ENCODE results near the gene CSPG4.
A peak's percentile ranks its signal among the peaks of the same experiment; 100 is the strongest.
"Not testable (repeated sequence)": the region's sequence is repeated elsewhere in the genome, so short reads cannot be mapped to it uniquely, and the experiment has no call there.

CSPG4 gene

GRCh38 chr15:75712668-75713337, at the start of gene CSPG4:
CSPG4 (minus strand) TSS chr15:75712848; CDS start chr15:75712755, 93 bp downstream.
- H3K4me3 ChIP-seq (ENCODE audit: low read depth, low read length), result peak within 1 kb of the TSS; percentile 84
- DNase-seq (ENCODE audit: low read depth), result peak; percentile 36

- DNase-seq (ENCODE audit: low read depth); H3K4me3 ChIP-seq (ENCODE audit: low read depth, low read length): not testable (repeated sequence)
Observed at GRCh38 chr15:75762357-75762718, 49.7 kb upstream of the CSPG4 start.

GRCh38 chr15:75761446-75762356, 49.1 kb upstream of the CSPG4 start:
- no peak overlapping the region for H3K4me3 ChIP-seq (ENCODE audit: low read depth, low read length)

GRCh38 chr15:75760704-75761435, 48.2 kb upstream of the CSPG4 start:
- no peak for DNase-seq (ENCODE audit: low read depth)

More at GRCh38 chr15:75761446-75762356, 49.1 kb upstream of the CSPG4 start:
- no peak for DNase-seq (ENCODE audit: low read depth)

GRCh38 chr15:75760131-75760520, 47.5 kb upstream of the CSPG4 start:
- DNase-seq (ENCODE audit: low read depth), result not testable (repeated sequence)

More at GRCh38 chr15:75760704-75761435, 48.2 kb upstream of the CSPG4 start:
- H3K4me3 ChIP-seq (ENCODE audit: low read depth, low read length), result no peak overlapping the region

GRCh38 chr15:75759416-75760130, 46.9 kb upstream of the CSPG4 start:
- DNase-seq (ENCODE audit: low read depth), result no peak
- no peak overlapping the region for H3K4me3 ChIP-seq (ENCODE audit: low read depth, low read length)

More at GRCh38 chr15:75760131-75760520, 47.5 kb upstream of the CSPG4 start:
- not testable (repeated sequence) for H3K4me3 ChIP-seq (ENCODE audit: low read depth, low read length)

GRCh38 chr15:75758071-75758872, 45.6 kb upstream of the CSPG4 start:
- DNase-seq (ENCODE audit: low read depth), result peak; percentile 45
- peak overlapping the region; percentile 54 for H3K4me3 ChIP-seq (ENCODE audit: low read depth, low read length)

GRCh38 chr15:75754871-75755270, 42.2 kb upstream of the CSPG4 start:
- H3K4me3 ChIP-seq (ENCODE audit: low read depth, low read length); DNase-seq (ENCODE audit: low read depth): not testable (repeated sequence)

GRCh38 chr15:75753145-75753544, 40.5 kb upstream of the CSPG4 start:
- no peak for DNase-seq (ENCODE audit: low read depth)
- H3K4me3 ChIP-seq (ENCODE audit: low read depth, low read length), result no peak overlapping the region

GRCh38 chr15:75751891-75752290, 39.2 kb upstream of the CSPG4 start:
- no peak overlapping the region for H3K4me3 ChIP-seq (ENCODE audit: low read depth, low read length)
- no peak for DNase-seq (ENCODE audit: low read depth)

- DNase-seq (ENCODE audit: low read depth), result no peak
Observed at GRCh38 chr15:75751116-75751875, 38.6 kb upstream of the CSPG4 start.

GRCh38 chr15:75750261-75751050, 37.8 kb upstream of the CSPG4 start:
- no peak for DNase-seq (ENCODE audit: low read depth)

More at GRCh38 chr15:75751116-75751875, 38.6 kb upstream of the CSPG4 start:
- H3K4me3 ChIP-seq (ENCODE audit: low read depth, low read length), result no peak overlapping the region

GRCh38 chr15:75749820-75750219, 37.2 kb upstream of the CSPG4 start:
- no peak for DNase-seq (ENCODE audit: low read depth)

More at GRCh38 chr15:75750261-75751050, 37.8 kb upstream of the CSPG4 start:
- H3K4me3 ChIP-seq (ENCODE audit: low read depth, low read length), result no peak overlapping the region

GRCh38 chr15:75748882-75749281, 36.2 kb upstream of the CSPG4 start:
- H3K4me3 ChIP-seq (ENCODE audit: low read depth, low read length); DNase-seq (ENCODE audit: low read depth): not testable (repeated sequence)

More at GRCh38 chr15:75749820-75750219, 37.2 kb upstream of the CSPG4 start:
- H3K4me3 ChIP-seq (ENCODE audit: low read depth, low read length), result no peak overlapping the region

- DNase-seq (ENCODE audit: low read depth); H3K4me3 ChIP-seq (ENCODE audit: low read depth, low read length): not testable (repeated sequence)
Observed at GRCh38 chr15:75747121-75747520, 34.5 kb upstream of the CSPG4 start.

GRCh38 chr15:75745305-75745704, 32.7 kb upstream of the CSPG4 start:
- no peak overlapping the region for H3K4me3 ChIP-seq (ENCODE audit: low read depth, low read length)
- no peak for DNase-seq (ENCODE audit: low read depth)

GRCh38 chr15:75742346-75742745, 29.7 kb upstream of the CSPG4 start:
- DNase-seq (ENCODE audit: low read depth); H3K4me3 ChIP-seq (ENCODE audit: low read depth, low read length): not testable (repeated sequence)
